Adrenal gland (tissue), 12 donors: ENCODE measurements around the gene ACYP1. TPM values are rescaled to one million over a fixed set of nuclear protein-coding genes. Genes with fewer than 3 reads are reported as not detected.

Experiments
- DNase-seq, 7 donors: peaks; one replicate each; pipeline ENCODE4 v3.0.0-alpha.2; 2019 to 2020
- H3K27ac ChIP-seq, 5 donors: fragments of 200-600 bp; sonication (generic) in 4 of 5; 1 replicate in 3 of 5; 2 replicates in 2 of 5; pipeline versions ENCODE4 v1.5.1 to v1.8.0; 2016 to 2020; ENCODE audit warnings: mild to moderate bottlenecking in 1 of 5
- H3K27me3 ChIP-seq: fragments of 200-600 bp; 2 replicates; pipeline ENCODE4 v1.8.0; 2021
- H3K36me3 ChIP-seq, 2 donors: fragments of 200-600 bp; replicated peaks in 1 of 2; 1 replicate in 1 of 2; 2 replicates in 1 of 2; pipeline versions ENCODE4 v1.5.1 to v1.8.0; 2018 to 2022
- H3K4me1 ChIP-seq, 2 donors: fragments of 200-600 bp; replicated peaks in 1 of 2; 1 replicate in 1 of 2; 2 replicates in 1 of 2; pipeline versions ENCODE4 v1.5.1 to v1.8.0; 2018 to 2021
- H3K4me3 ChIP-seq, 4 donors: fragments of 200-600 bp; sonication (generic) in 3 of 4; one replicate each; pipeline ENCODE4 v1.5.1; 2016 to 2018
- H3K9me3 ChIP-seq, 3 donors: fragments of 200-600 bp; sonication (generic) in 1 of 3; replicated peaks in 1 of 3; 1 replicate in 2 of 3; 2 replicates in 1 of 3; pipeline versions ENCODE4 v1.5.1 to v1.8.0; 2016 to 2021
- CTCF ChIP-seq, 6 experiments: fragments of 450-650 bp in 4 of 6; fragments of 200-600 bp in 2 of 6; sonication (generic) in 1 of 6; IDR thresholded peaks; 1 replicate in 5 of 6; 2 replicates in 1 of 6; pipeline versions ENCODE4 v1.5.1 to v1.8.0; 2016 to 2021; ENCODE audit warnings: antibody characterized with exemption in 6 of 6, mild to moderate bottlenecking in 2 of 6, moderate library complexity in 1 of 6
- POLR2A ChIP-seq, 2 donors: fragments of 450-650 bp; IDR thresholded peaks; one replicate each; pipeline ENCODE4 v1.6.1; 2017; ENCODE audit warnings: antibody characterized with exemption in 2 of 2, mild to moderate bottlenecking in 2 of 2, moderate library complexity in 1 of 2
- WGBS, 4 donors: extraction: QIAGEN DNeasy Blood & Tissue Kit in 2 of 4; methylation state at CpG; one replicate each; pipeline versions ENCODE4 v1.1.5 to v1.1.7; 2013 to 2017; 5-methylcytosine and 5-hydroxymethylcytosine counted together
- intact Hi-C, 2 donors: fragments of 100-400 bp; cut with DNase I; formaldehyde crosslinking; loops; one replicate each; pipeline versions ENCODE4 v1.14.1 to v1.15.0; 2022 to 2023
- polyA plus RNA-seq, 3 donors: library from polyadenylated mRNA; stranded (reverse); fragments of 200-250 nt in 2 of 3; fragments of 350-450 nt in 1 of 3; fragmentation: Illumina TruSeq in 1 of 3; extraction: RNeasy Lipid Tissue Mini Kit (QIAGEN cat#74804) in 1 of 3; gene quantifications; one replicate each; pipeline ENCODE4 v1.2.3, GENCODE V29; 2013 to 2014
- total RNA-seq, 9 donors: library from RNA; depleted of rRNA in 4 of 9; stranded (reverse); fragments of >200 nt in 4 of 9; fragments of 120-200 nt in 1 of 9; fragmentation: NEBNext Ultra II Directional in 1 of 9; extraction: Animal tissue kit (Norgen Biotek cat#: 25700) in 1 of 9; gene quantifications; one replicate each; pipeline versions ENCODE4 v1.1.0 to v1.2.4, GENCODE V29; 2013 to 2023
- donor health status: healthy with polysubstance abuse.
- donor health status: Bipolar disorder and iron deficiency.
- donor health status: DM: yes; HTN: yes; CAD: no.
- donor health status: DM: no; HTN: no; CAD: no.
- donor health status: DM: no; HTN: no; CAD: no.
- donor health status: DM: yes; HTN: yes; CAD: no.

The ACYP1 gene
- total and polyA plus RNA-seq, 12 donors = 11.5 to 73.0 (median 23.7) TPM

DNA sequence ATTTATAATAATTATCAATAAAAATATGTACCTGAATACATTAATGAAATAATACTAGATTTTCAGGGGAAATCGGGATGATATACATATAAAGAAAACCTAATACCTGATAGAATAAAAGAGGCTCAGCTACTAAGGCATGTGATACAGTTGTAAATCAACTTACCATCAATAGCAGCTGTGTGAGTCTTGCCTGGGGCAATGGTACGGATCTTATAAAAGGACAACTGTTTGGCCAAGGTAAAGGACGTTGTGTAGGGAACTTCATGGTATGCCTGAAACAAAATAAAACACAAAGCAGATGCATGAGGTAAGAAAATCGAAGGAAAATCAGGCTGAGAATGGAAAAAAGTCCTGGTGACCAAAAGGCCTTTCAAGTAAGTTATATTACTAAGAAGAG lies 37.7 kb upstream of the ACYP1 start:
- no peak for DNase-seq
- H3K27me3 ChIP-seq = no peaks in the 10 kb centered on the region
- WGBS, 4 donors = 80 to 90% (median 86%) methylated on average over 4 of the region's 4 CpGs
- no peak overlapping the region for H3K27ac ChIP-seq
- H3K36me3 ChIP-seq = peaks cover 0 to 93% of the 10 kb centered on the region in 2 donors
- TF ChIP-seq POLR2A (IDR thresholded peaks at IDR 0.05) (no peak), CTCF (IDR thresholded peaks at IDR 0.05) (no peak)
- intact Hi-C loops = no loop called here
- no peaks in the 10 kb centered on the region for H3K9me3 ChIP-seq
- no peak overlapping the region for H3K4me3 ChIP-seq
- no peaks in the 10 kb centered on the region for H3K4me1 ChIP-seq

DNA sequence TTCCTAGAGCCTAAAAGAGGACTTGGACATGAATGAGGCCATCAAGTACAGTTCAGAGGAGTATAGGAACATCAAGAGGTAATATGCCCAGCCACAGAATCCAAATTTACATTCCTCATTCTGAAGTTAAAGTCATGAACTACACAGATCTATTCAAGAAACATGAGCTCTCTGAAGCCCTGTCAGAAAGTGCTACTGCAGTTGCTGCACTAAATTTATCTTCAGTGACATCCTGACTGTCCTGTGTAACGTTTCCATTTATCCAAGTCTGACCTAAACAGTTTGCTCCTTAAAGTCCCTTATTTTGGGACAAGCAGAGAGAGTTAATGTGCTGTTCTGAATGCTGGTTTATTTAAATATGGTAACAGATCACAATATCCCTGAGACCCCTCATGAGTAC lies 34.9 kb upstream of the ACYP1 start:
- TF ChIP-seq POLR2A (IDR thresholded peaks at IDR 0.05) (no peak), CTCF (IDR thresholded peaks at IDR 0.05) (no peak)
- Histone ChIP-seq H3K27me3 (no peaks in the 10 kb centered on the region), H3K36me3 (peaks cover 0 to 94% of the 10 kb centered on the region in 2 donors), H3K9me3 (no peaks in the 10 kb centered on the region), H3K4me3 (no peak overlapping the region), H3K4me1 (no peaks in the 10 kb centered on the region), H3K27ac (no peak overlapping the region)
- no peak for DNase-seq
- intact Hi-C loops = no loop called here
- 42 to 54% (median 48%) methylated on average over 1 of the region's 1 CpG for WGBS, 4 donors

- Histone ChIP-seq H3K9me3 (no peaks in the 10 kb centered on the region), H3K27me3 (no peaks in the 10 kb centered on the region), H3K4me1 (no peaks in the 10 kb centered on the region), H3K36me3 (peaks cover 0 to 94% of the 10 kb centered on the region in 2 donors), H3K4me3 (no peak overlapping the region), H3K27ac (no peak overlapping the region)
- intact Hi-C loops = no loop called here
- no peak for TF ChIP-seq CTCF (IDR thresholded peaks at IDR 0.05)
- no peak for TF ChIP-seq POLR2A (IDR thresholded peaks at IDR 0.05)
- no peak for DNase-seq
These were observed 34.4 kb upstream of the ACYP1 start for GRCh38 chr14:75098212-75098611.

GRCh38 chr14:75096959-75097358 lies 33.1 kb upstream of the ACYP1 start:
- Histone ChIP-seq H3K36me3 (peaks cover 0 to 96% of the 10 kb centered on the region in 2 donors), H3K27me3 (no peaks in the 10 kb centered on the region), H3K4me1 (no peaks in the 10 kb centered on the region), H3K27ac (no peak overlapping the region), H3K9me3 (no peaks in the 10 kb centered on the region), H3K4me3 (no peak overlapping the region)
- no peak for DNase-seq
- no peak for TF ChIP-seq POLR2A (IDR thresholded peaks at IDR 0.05)
- no peak for TF ChIP-seq CTCF (IDR thresholded peaks at IDR 0.05)
- intact Hi-C loops = no loop called here
- WGBS, 4 donors = 68 to 82% (median 73%) methylated on average over 6 of the region's 6 CpGs
